ENCODE results near the gene RFX7. TPM values are rescaled to one million over a fixed set of nuclear protein-coding genes. Genes with fewer than 3 reads are reported as not detected.
"Not testable (repeated sequence)": the region's sequence is repeated elsewhere in the genome, so short reads cannot be mapped to it uniquely, and the experiment has no call there.

RFX7 gene
- total RNA-seq, 4 donors from 2014 or later = 9.6 to 20.6 (median 16.2) TPM

DNA sequence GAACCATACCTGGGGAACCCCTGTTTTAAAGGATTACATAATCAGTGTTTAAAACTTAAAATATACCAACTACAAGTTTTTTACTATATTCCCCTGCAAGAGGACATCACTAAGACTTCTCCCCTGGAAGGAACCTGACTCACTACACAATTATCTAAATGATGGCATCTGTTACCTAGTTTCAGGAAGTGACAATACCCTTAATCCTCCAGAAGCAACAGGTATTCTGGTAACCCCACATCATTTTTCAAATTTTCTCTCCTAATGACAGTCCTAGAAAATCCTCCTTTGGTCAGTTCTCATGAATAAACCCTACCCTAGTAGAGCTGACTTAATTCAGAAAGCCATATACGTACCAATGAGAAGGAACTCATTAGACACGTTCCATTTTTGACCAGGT, 78.4 kb downstream of the RFX7 start:
- DNase-seq = no peak
- no peaks in the 10 kb centered on the region for H3K36me3 ChIP-seq
- peaks cover 0 to 5% (median 0%) of the 10 kb centered on the region in 4 donors for H3K4me1 ChIP-seq
- H3K27ac ChIP-seq = no peak overlapping the region
- no peak for TF ChIP-seq POLR2A (IDR thresholded peaks at IDR 0.05)
- TF ChIP-seq, protein P1, sequence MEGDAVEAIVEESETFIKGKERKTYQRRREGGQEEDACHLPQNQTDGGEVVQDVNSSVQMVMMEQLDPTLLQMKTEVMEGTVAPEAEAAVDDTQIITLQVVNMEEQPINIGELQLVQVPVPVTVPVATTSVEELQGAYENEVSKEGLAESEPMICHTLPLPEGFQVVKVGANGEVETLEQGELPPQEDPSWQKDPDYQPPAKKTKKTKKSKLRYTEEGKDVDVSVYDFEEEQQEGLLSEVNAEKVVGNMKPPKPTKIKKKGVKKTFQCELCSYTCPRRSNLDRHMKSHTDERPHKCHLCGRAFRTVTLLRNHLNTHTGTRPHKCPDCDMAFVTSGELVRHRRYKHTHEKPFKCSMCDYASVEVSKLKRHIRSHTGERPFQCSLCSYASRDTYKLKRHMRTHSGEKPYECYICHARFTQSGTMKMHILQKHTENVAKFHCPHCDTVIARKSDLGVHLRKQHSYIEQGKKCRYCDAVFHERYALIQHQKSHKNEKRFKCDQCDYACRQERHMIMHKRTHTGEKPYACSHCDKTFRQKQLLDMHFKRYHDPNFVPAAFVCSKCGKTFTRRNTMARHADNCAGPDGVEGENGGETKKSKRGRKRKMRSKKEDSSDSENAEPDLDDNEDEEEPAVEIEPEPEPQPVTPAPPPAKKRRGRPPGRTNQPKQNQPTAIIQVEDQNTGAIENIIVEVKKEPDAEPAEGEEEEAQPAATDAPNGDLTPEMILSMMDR (IDR thresholded peaks at IDR 0.05) = no peak
- H3K4me3 ChIP-seq = no peak overlapping the region
- H3K9me3 ChIP-seq = no peaks in the 10 kb centered on the region
- no peaks in the 10 kb centered on the region for H3K27me3 ChIP-seq

DNA sequence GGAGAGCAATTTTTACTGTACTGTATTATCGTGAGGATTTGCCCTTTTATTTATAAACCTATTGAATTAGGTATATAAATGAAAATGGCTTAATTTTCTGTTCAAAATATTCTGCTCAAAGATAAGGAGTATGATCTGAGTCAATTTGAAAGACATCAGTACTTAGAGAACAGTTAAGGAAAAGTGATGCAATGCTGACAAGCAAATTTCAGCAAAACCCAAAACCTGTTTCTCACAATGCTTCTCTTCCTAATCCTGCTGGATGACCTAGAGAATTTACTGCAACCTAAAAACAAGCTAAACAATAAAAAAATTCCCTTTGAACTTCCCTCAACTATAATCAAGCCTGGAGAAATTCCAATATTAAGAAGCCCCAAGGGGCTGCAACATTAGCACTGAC, 82.7 kb downstream of the RFX7 start:
- Histone ChIP-seq H3K36me3 (no peaks in the 10 kb centered on the region), H3K4me3 (no peak overlapping the region), H3K4me1 (no peaks in the 10 kb centered on the region), H3K27me3 (no peaks in the 10 kb centered on the region), H3K9me3 (no peaks in the 10 kb centered on the region), H3K27ac (no peak overlapping the region)
- TF ChIP-seq POLR2A (IDR thresholded peaks at IDR 0.05) = no peak
- TF ChIP-seq, protein P1 (IDR thresholded peaks at IDR 0.05) = no peak
- no peak for DNase-seq

DNA sequence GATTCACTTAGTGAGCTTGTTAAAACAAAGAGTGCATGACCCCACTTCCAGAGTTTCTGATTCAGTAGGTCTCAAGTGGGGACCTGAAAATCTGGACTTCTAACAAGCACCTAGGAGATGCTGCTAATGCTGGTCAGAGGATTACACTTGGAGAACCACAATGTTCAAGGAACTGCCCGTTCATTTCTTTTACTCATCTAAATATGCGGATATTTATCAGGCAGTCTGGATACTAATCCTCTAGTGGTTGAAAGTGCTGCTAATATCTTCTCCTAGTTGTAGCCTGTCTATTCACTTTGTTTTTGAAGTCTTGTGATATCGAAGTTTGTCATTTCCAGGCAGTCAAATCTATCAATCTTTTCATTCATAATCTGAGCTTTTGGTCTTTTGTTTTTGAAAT, 86.8 kb downstream of the RFX7 start:
- TF ChIP-seq, protein P1 (IDR thresholded peaks at IDR 0.05) = no peak
- TF ChIP-seq POLR2A (IDR thresholded peaks at IDR 0.05) = no peak
- H3K27ac ChIP-seq = no peak overlapping the region
- H3K4me3 ChIP-seq = no peak overlapping the region
- H3K4me1 ChIP-seq = no peaks in the 10 kb centered on the region
- no peaks in the 10 kb centered on the region for H3K36me3 ChIP-seq
- no peak for DNase-seq
- H3K27me3 ChIP-seq = no peaks in the 10 kb centered on the region
- H3K9me3 ChIP-seq = peaks cover 0 to 3% (median 0%) of the 10 kb centered on the region in 4 donors

DNA sequence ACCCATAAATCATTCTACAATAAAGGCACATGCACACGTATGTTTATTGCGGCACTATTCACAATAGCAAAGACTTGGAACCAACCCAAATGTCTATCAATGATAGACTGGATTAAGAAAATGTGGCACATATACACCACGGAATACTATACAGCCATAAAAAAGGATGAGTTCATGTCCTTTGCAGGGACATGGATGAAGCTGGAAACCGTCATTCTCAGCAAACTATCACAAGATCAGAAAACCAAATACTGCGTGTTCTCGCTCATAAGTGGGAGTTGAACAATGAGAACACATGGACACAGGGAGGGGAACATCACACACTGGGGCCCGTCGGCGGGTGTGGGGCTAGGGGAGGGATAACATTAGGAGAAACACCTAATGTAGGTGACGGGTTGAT, 88.4 kb downstream of the RFX7 start:
- H3K9me3 ChIP-seq, H3K36me3 ChIP-seq, H3K4me1 ChIP-seq, DNase-seq, H3K4me3 ChIP-seq, H3K27ac ChIP-seq, H3K27me3 ChIP-seq: not testable (repeated sequence)

DNA sequence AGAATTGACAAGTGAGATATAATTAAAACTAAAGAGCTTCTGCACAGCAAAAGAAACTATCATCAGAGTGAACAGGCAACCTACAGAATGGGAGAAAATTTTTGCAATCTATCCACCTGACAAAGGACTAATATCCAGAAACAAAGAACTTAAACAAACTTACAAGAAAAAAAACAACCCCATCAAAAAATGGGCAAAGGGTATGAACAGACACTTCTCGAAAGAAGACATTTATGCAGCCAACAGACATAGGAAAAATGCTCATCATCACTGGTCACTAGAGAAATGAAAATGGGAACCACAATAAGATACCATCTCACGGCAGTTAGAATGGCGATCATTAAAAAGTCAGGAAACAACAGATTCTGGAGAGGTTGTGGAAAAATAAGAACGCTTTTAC, 88.9 kb downstream of the RFX7 start:
- H3K9me3 ChIP-seq, DNase-seq, H3K27ac ChIP-seq, H3K4me1 ChIP-seq, H3K36me3 ChIP-seq, H3K27me3 ChIP-seq, H3K4me3 ChIP-seq: not testable (repeated sequence)

DNA sequence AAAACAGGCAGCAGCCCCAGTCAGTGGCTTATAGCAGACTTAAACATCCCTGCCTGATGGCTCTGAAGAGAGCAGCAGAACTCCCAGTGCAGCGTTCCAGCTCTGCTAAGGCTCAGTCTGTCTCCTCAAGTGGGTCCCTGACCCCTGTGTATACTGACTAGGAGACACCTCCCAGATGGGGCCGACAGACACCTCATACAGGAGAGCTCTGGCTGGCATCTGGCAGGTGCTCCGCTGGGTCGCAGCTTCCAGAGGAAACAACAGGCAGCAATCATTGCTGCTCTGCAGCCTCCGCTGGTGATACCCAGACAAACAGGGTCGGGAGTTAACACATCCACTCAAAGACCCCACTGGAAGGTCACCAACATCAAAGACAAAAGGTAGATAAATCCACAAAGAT, 93.5 kb downstream of the RFX7 start:
- Histone ChIP-seq H3K4me3 (no peak overlapping the region), H3K36me3 (no peaks in the 10 kb centered on the region), H3K4me1 (no peaks in the 10 kb centered on the region), H3K27ac (no peak overlapping the region), H3K9me3 (peaks cover 0 to 3% (median 0%) of the 10 kb centered on the region in 4 donors), H3K27me3 (no peaks in the 10 kb centered on the region)
- no peak for DNase-seq
- no peak for TF ChIP-seq POLR2A (IDR thresholded peaks at IDR 0.05)
- TF ChIP-seq, protein P1 (IDR thresholded peaks at IDR 0.05) = no peak

DNA sequence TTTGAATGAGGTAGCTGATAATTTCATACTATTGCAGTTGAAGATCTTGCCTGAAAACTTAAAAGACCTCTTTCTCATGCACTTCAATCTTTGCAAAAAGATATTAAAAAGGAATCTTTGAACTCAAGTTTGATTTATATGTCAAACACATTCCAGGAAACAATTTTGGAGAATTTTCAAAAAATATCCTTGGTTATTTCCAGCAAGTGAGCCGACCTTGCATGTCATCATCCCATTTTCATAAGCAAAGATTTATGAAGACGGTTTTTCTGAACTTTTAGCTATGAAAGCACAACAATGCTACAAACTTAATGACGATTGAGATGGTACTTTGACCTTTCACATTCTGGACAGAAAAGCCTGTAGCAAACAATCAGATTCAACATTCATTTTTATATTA, 95.6 kb downstream of the RFX7 start:
- no peak overlapping the region for H3K4me3 ChIP-seq
- H3K27ac ChIP-seq = no peak overlapping the region
- H3K4me1 ChIP-seq = no peaks in the 10 kb centered on the region
- TF ChIP-seq, protein P1 (IDR thresholded peaks at IDR 0.05) = no peak
- no peak for TF ChIP-seq POLR2A (IDR thresholded peaks at IDR 0.05)
- no peaks in the 10 kb centered on the region for H3K36me3 ChIP-seq
- no peak for DNase-seq
- no peaks in the 10 kb centered on the region for H3K9me3 ChIP-seq
- H3K27me3 ChIP-seq = no peaks in the 10 kb centered on the region

All from Peyer's patch (tissue), 4 donors.